Right lobe of liver (tissue), 4 donors: Measurements from ENCODE around the gene PRKCA.

Experiments used
- POLR2A ChIP-seq: fragments of 450-650 bp; IDR thresholded peaks from one replicate; pipeline ENCODE4 v1.6.1; 2017; ENCODE audit warnings: antibody characterized with exemption, mild to moderate bottlenecking
- TF ChIP-seq, protein P1 (sequence below), 4 donors: fragments of 200-600 bp in 3 of 4; fragments of 450-650 bp in 1 of 4; IDR thresholded peaks; one replicate each; pipeline versions ENCODE4 v1.5.1 to v1.8.0; 2016 to 2022; ENCODE audit warnings: antibody characterized with exemption in 4 of 4, mild to moderate bottlenecking in 2 of 4
- donor health status: DM: no; HTN: no; CAD: no.
- donor health status: DM: no; HTN: no; CAD: no.
- donor health status: DM: no; HTN: yes; CAD: no.

DNA sequence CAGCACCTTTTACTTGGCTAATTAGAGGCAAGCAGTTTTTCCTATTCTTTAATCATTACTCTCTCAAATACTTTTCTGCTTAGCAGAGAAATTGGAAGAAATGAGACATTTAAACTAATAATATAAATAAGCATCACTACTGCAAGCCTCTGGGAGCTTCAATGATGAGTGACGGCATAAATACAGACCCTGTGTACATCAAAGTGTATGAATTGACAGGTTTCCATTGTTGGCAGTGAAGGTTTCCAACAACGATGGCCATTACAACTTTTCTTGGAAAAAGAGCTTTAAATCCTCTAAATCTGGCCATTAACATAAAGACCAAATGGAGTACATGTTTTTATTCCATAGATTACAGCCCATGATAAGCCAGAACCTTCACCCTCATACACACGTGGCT is 493.1 kb downstream of the PRKCA start:
- TF ChIP-seq, protein P1, sequence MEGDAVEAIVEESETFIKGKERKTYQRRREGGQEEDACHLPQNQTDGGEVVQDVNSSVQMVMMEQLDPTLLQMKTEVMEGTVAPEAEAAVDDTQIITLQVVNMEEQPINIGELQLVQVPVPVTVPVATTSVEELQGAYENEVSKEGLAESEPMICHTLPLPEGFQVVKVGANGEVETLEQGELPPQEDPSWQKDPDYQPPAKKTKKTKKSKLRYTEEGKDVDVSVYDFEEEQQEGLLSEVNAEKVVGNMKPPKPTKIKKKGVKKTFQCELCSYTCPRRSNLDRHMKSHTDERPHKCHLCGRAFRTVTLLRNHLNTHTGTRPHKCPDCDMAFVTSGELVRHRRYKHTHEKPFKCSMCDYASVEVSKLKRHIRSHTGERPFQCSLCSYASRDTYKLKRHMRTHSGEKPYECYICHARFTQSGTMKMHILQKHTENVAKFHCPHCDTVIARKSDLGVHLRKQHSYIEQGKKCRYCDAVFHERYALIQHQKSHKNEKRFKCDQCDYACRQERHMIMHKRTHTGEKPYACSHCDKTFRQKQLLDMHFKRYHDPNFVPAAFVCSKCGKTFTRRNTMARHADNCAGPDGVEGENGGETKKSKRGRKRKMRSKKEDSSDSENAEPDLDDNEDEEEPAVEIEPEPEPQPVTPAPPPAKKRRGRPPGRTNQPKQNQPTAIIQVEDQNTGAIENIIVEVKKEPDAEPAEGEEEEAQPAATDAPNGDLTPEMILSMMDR (IDR thresholded peaks at IDR 0.05) = no peak
- TF ChIP-seq POLR2A = no peak
